Fibroblast of mammary gland (primary cell): ENCODE data around the gene SMIM30.

Experiments used
- DNase-seq: peaks from one replicate; pipeline ENCODE4 v3.0.0-alpha.2; 2010; ENCODE audit warnings: low read depth
- H3K4me3 ChIP-seq: 2 replicates; pipeline ENCODE4 v1.5.1; 2011; ENCODE audit warnings: low read depth, mild to moderate bottlenecking, low read length, moderate library complexity; ENCODE audit not compliant: control insufficient read depth
- CTCF ChIP-seq: conservative IDR thresholded peaks from 2 replicates; pipeline ENCODE4 v1.5.1; 2011; ENCODE audit warnings: low read depth, low read length, inconsistent platforms; ENCODE audit not compliant: control insufficient read depth, insufficient read depth

Gene SMIM30

DNA sequence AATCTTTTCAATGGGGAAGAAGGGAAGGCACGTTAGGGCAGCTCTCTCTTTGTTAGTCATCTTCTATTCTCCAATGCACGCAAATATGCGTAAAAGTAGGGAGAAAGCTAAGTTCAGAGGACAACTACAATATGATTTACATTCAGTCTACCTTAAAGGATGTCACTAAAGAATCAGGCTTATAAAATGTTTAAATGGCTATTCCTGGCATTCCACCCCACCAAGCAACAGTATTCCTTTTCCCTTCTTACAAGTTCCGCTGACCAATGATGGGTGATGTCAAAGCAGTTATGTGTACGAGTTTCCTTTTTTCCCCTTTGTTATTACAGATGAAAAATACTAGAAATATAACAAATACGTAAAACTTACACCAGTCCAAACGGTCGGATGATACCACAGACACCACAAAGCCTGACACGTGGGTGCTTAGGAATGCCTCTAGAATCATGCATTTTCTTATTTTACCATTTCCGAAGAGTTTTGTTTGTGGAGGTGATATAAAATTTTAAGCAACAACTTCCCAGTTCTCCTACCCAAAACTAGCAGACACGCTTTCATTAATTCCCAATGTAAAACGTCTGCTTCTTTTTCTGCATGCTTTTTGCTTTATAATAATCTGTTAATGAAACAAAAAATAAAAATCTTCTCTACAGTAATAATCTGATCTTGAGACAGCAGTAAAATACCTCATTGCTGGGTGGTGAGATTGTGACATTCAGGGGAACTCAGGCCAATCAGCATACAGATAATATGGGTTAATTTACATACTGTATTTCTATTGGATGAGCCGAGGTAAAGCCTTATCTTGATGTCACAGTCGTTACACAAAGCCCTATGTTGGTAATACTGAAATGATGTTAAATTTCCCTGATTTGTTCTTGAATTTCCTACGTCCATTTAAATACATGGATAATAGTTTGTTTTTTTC lies 31.0 kb downstream of the SMIM30 start:
- H3K4me3 ChIP-seq: peak overlapping the region; percentile 69
- DNase-seq: peak; percentile 96
- TF ChIP-seq CTCF: no peak

- no peak for TF ChIP-seq CTCF
- DNase-seq: peak; percentile 74
- H3K4me3 ChIP-seq: peak within 1 kb of the TSS; percentile 69
Observed at GRCh38 chr7:113086431-113086888, 31.9 kb downstream of the SMIM30 start, which contains the start of gene GPR85. Gene GPR85, minus strand, starts transcription at chr7:113086827. Its CDS starts 2,106 bp downstream, at chr7:113084721.

DNA sequence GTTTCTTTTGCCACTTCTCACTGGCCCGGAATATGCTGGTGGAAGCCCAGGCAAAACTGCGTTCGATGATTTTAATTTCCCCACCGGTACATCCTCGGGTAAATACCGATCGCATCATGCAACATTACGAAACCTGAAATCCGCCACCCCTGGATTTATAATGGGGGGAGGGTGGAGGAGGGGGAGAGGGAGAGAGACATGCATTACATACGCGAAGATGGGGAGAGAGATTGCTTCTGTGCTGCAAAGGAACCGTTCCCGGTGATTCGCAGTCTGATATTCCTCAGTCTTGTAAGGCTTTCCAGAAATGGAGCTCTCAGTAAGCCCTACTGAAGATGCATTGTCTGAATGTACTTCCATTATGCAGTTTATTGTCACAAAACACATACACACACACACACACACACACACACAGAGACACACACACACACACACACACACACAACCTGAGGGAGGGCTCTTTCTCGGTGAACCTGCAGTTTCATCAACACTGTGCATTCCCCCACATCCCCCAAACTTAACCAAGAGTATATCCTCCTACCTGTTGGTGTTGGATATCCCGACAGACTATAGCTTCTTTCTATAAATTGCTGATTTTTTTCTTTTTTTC lies 32.5 kb downstream of the SMIM30 start:
- TF ChIP-seq CTCF: no peak

GRCh38 chr7:113084496-113085172 lies 33.7 kb downstream of the SMIM30 start:
- no peak for TF ChIP-seq CTCF
- no peak overlapping the region for H3K4me3 ChIP-seq

More for the DNA sequence above, 32.5 kb downstream of the SMIM30 start:
- DNase-seq: peak; percentile 41
- peak overlapping the region; percentile 69 for H3K4me3 ChIP-seq

DNA sequence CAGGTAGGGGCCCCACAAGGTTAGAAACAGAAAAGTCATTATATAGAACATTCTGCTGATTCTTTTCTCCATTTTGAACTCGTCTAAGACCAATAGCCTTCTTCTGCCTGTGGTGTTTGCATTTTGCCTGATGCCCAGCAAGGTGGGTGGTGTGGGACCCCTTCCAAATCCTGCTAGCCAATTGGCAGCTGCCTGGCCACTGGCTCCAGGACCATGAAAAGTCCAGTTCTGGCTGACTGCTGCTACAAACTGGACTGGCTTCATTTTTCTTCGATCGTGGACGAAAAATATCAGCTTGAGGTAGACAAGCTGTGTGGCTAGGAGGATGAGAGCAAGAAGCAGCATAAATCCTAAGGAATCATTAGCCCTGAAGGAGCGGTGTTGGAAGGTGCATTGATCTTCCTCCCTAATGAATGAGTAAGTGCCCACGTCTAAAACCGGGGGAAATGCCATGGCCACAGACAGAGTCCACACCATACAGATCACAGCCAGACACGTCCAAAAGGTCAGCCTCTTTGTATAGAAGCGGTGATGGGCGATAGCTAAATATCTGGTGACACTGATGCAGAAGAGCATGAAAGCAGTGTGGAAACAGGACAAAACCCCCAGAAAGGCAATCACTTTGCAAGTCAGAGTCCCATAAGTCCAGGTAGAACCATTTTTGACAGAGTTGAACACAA lies 34.4 kb downstream of the SMIM30 start:
- no peak overlapping the region for H3K4me3 ChIP-seq
- TF ChIP-seq CTCF: no peak
- DNase-seq: no peak

More at GRCh38 chr7:113084496-113085172, 33.7 kb downstream of the SMIM30 start:
- no peak for DNase-seq
